Small intestine (tissue), 7 donors: ENCODE data around the gene IL17C. TPM values are rescaled to one million over a fixed set of nuclear protein-coding genes. Genes with fewer than 3 reads are reported as not detected.

Experiments used
- DNase-seq, 2 donors: peaks; one replicate each; pipeline versions ENCODE4 v3.0.0 to v3.0.0-alpha.2; 2013
- FAIRE-seq: peaks from 2 replicates; lab custom pipeline; 2012; peaks lifted over from hg19 to GRCh38; lab: Jason Lieb, UNC
- H3K27ac ChIP-seq, 3 donors: one replicate each; pipeline ENCODE4 v1.5.1; 2013; ENCODE audit warnings: low read length in 2 of 3, mild to moderate bottlenecking in 2 of 3, control low read depth in 1 of 3, inconsistent platforms in 1 of 3, low read depth in 1 of 3, moderate library complexity in 1 of 3
- H3K27me3 ChIP-seq, 3 donors: one replicate each; pipeline ENCODE4 v1.6.1; 2013; ENCODE audit warnings: low read length in 3 of 3, inconsistent platforms in 1 of 3; ENCODE audit not compliant: control insufficient read depth in 3 of 3, insufficient read depth in 3 of 3
- H3K36me3 ChIP-seq, 3 donors: one replicate each; pipeline ENCODE4 v1.6.1; 2013; ENCODE audit warnings: low read length in 3 of 3, inconsistent platforms in 1 of 3, low read depth in 1 of 3, mild to moderate bottlenecking in 1 of 3, moderate library complexity in 1 of 3; ENCODE audit not compliant: control insufficient read depth in 3 of 3, insufficient read depth in 2 of 3
- H3K4me1 ChIP-seq, 3 donors: one replicate each; pipeline ENCODE4 v1.6.1; 2013; ENCODE audit warnings: low read length in 2 of 3, inconsistent platforms in 1 of 3, low read depth in 1 of 3, mild to moderate bottlenecking in 1 of 3, moderate library complexity in 1 of 3; ENCODE audit not compliant: control insufficient read depth in 3 of 3, insufficient read depth in 2 of 3
- H3K4me3 ChIP-seq, 3 donors: one replicate each; pipeline ENCODE4 v1.5.1; 2013; ENCODE audit warnings: low read length in 3 of 3, control low read depth in 1 of 3, inconsistent platforms in 1 of 3, low read depth in 1 of 3, mild to moderate bottlenecking in 1 of 3, moderate library complexity in 1 of 3
- H3K9me3 ChIP-seq, 2 donors: one replicate each; pipeline ENCODE4 v1.6.1; 2013; ENCODE audit warnings: low read depth in 1 of 2, low read length in 1 of 2; ENCODE audit not compliant: control insufficient read depth in 2 of 2, insufficient read depth in 1 of 2
- WGBS, 3 donors: extraction: QIAGEN DNeasy Blood & Tissue Kit; methylation state at CpG; one replicate each; pipeline ENCODE4 v1.1.7; 2013; 5-methylcytosine and 5-hydroxymethylcytosine counted together
- polyA plus RNA-seq, 4 donors: library from polyadenylated mRNA; stranded (reverse) in 3 of 4; unstranded in 1 of 4; fragments of 200-250 nt in 3 of 4; fragments of 120-200 nt in 1 of 4; gene quantifications; one replicate each; pipeline versions ENCODE4 v1.2.1 to v1.2.3, GENCODE V29; 2013
- donor health status: healthy with polysubstance abuse.
- donor health status: control.
- donor health status: control.
- donor health status: Bipolar disorder and iron deficiency.
- donor health status: healthy.

Gene IL17C
- polyA plus RNA-seq, 4 donors, result 0.19 TPM; not detected in 3

DNA sequence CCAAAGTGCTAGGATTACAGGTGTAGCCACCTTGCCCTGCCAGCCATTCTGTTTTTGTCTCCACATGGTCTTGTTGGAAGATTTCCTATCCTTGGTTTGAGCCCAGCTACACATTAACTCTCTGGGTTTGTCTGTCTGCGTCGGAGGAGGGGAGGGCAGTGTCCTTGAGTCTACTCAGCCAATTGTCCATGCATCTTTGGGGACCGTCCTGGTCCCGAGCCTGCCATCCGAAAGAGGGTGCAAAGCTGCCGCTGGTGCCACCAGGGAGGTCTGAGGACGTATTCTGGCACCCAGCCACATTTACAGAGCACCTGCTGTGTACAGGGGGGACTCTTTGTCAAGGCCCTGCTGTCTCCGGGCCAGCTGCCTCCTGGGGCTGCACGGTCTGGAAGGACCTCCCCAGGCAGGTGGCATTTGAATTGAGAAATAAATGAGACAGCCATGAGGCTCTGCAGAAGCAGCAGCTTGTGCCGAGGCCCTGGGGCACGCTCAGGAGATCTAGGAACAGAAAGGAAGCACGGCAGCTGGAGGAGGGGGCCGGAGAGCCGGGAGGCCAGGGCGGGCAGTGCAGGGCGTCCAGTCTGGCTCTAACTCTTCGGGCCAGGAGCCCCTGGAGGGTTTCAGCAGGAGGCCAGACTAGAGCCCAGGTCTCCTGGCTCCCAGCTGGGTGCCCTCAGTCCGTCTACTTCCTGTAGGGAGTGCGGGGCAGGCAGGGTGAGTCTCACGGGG, 11.0 kb downstream of the IL17C start:
- Histone ChIP-seq H3K27me3 (no peaks in the 10 kb centered on the region), H3K36me3 (peaks cover 0 to 67% (median 0%) of the 10 kb centered on the region in 3 donors), H3K4me1 (peaks cover 0 to 17% (median 6%) of the 10 kb centered on the region in 3 donors), H3K4me3 (peak overlapping the region; percentile 88 to 89 (median 89)), H3K27ac (peak overlapping the region in 2 of 3 donors; percentile 78 to 88), H3K9me3 (no peaks in the 10 kb centered on the region)
- 37 to 65% (median 55%) methylated on average over 18 to 20 of the region's 20 CpGs for WGBS, 3 donors
- DNase-seq (peak; percentile 24 to 25), FAIRE-seq (no peak)

DNA sequence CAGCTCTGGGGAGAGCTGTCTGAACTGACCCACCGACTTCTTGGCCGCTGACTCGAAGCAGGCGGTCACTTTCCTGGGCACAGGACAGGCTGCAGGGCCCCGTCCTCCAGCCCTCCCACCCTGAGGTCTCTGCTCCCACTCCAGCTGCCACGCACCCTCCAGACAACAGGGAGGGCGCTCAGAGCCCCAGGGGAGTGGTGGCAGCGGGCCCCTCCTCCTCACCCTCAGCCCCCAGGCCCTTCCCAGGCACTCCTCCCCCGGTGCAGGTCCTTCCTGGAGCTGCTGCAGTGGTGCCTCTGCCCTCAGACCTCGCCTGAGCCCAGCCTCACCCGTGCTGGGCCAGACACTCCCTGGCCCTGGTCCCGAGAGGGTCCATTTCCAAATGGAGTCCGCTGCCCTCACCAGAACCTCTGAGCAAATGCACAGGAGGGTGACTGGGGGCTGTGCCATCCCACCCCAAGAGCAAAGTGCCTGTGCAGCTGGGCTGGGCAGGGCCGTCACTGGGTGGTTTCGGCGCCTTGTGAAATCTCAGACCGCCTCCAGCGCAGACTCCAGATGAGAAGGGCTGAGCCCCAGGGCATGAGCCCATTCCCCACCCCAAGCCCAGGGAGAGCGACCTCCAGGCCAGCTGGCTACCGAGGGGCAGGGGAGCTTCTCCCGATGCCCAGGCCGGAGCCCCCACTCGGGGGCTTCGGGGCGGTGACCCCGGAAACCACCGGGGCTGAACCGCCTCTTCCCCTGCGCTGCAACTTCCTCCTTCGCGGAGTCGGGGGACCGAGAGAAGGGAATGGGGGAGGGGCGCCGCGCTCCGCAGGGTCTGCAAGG, 11.8 kb downstream of the IL17C start:
- FAIRE-seq (no peak), DNase-seq (peak; percentile 51 to 82)
- Histone ChIP-seq H3K9me3 (no peaks in the 10 kb centered on the region), H3K27ac (peak overlapping the region; percentile 69 to 88 (median 78)), H3K4me1 (peaks cover 0 to 17% (median 6%) of the 10 kb centered on the region in 3 donors), H3K4me3 (peak overlapping the region; percentile 88 to 89 (median 89)), H3K36me3 (peaks cover 4 to 69% (median 5%) of the 10 kb centered on the region in 3 donors), H3K27me3 (no peaks in the 10 kb centered on the region)
- WGBS, 3 donors, result 6 to 10% (median 7%) methylated on average over 30 to 37 of the region's 37 CpGs

DNA sequence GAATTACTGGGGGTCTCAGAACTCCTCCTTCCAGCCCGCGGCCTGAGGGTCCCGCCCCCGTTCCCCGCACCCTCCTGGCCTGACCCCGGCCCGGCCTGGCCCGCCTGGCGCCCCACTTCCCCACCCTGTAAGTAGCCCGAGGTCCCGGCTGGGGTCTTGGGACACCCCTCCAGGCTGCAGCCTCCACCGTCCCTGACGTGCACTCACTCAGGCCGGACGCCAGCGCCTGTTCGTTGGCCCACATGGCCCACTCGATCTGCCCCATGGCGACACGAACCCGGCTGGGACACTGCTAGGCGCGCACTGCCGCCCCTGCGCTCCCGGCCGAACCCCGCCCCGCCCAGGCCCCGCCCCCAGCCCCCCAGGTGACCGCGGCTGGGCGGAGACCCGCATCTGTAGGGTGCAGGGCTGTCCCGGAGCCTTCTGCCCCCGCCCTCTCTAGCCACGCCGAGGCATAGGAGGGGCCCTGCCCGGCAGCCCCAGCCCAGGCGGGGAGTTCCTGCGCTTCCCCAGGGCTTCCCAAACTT, 12.4 kb downstream of the IL17C start, which contains the start of gene CYBA:
CYBA (minus strand) TSS at position 305 of the 527 bp plus-strand sequence; CDS start at position 265, 40 bp downstream.
- WGBS, 3 donors, result 0 to 1% (median 0%) methylated on average over 35 to 41 of the region's 41 CpGs
- Histone ChIP-seq H3K27me3 (no peaks in the 10 kb centered on the region), H3K9me3 (no peaks in the 10 kb centered on the region), H3K27ac (peak within 1 kb of the TSS; percentile 69 to 88 (median 78)), H3K4me1 (peaks cover 0 to 17% (median 6%) of the 10 kb centered on the region in 3 donors), H3K36me3 (peaks cover 7 to 69% (median 8%) of the 10 kb centered on the region in 3 donors), H3K4me3 (peak within 1 kb of the TSS; percentile 88 to 89 (median 89))
- FAIRE-seq (no peak), DNase-seq (peak; percentile 79 to 88)

DNA sequence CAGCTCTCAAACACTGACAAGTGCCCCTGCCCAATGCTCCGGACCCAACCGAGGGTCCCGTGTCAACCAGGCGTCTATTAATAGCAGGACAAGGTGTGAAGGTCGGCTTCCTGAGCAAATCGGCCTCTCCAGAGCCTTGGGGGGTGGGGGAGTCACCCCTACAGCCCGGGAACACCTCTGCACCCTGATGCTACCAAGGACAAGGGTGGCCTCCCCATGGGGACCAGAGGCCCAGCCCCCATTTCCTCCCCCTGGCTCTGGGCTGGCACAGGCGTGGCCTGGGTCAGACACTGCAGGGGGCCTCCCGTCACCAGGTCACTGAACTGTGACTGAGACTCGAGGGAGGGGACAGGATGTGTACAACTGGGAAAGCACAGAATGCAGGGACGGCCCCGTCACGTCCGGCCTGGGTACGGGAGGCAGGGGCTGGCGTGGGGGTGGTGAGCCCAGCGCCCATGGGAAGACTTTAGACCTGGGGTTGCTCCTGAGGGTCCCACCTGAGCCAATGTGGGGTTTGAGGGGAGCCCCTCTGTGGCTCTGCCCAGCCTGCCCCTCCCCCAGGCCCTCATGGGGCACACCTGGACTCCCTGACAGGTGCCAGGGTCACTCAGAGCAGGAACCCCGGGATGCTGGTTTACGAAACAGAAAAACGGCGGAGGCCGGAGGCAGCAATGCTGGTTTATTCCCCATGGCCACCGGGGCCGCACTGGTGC, 13.1 kb downstream of the IL17C start:
- 38 to 44% (median 41%) methylated on average over 24 of the region's 24 CpGs for whole genome bisulfite sequencing, 3 donors
- peaks cover 0 to 17% (median 6%) of the 10 kb centered on the region in 3 donors for H3K4me1 ChIP-seq
- DNase-seq (peak; percentile 60 to 90), FAIRE-seq (no peak)
- peaks cover 7 to 69% (median 8%) of the 10 kb centered on the region in 3 donors for H3K36me3 ChIP-seq
- no peaks in the 10 kb centered on the region for H3K27me3 ChIP-seq
- H3K4me3 ChIP-seq, result peak overlapping the region; percentile 88 to 89 (median 89)
- H3K9me3 ChIP-seq, result no peaks in the 10 kb centered on the region
- H3K27ac ChIP-seq, result peak overlapping the region; percentile 65 to 87 (median 78)

DNA sequence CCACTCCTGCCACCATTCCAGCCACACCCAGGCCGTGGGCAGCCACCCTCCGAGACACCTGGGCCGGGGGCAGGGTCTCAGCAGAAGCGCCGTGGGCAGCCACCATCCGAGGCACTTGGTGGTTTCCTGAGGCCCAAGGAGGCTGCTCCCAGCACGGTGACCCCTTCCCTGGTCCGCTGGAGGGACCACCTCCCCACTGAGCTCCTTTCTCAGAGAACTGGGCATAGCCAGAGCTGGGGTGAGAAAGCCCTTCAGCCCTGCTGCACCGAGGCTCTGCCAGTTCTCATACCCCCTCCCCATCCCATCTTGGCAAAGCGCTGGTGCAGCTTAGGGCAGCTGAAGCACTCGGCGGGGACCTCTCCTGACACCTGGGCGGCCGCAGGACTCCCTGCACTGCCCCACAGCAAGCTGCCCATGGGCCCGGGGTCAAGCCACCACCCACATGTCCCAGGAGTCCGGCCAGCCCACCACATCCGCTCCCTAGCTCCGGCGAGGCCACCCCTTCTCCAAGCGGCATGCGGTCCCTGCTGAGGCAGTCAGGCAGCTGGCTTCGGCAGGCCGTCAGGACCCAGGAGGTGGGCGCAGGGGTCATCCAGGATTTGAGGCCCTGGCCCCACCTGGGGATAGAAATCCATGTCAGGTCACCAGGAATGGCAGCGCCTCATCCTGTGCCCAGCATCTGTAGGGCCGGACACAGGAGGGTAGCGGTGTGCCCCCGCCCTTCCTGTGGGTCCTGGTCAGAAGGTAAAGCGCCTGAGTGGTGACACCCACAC, 13.8 kb downstream of the IL17C start:
- peak overlapping the region; percentile 56 to 87 (median 78) for H3K27ac ChIP-seq
- peaks cover 7 to 71% (median 8%) of the 10 kb centered on the region in 3 donors for H3K36me3 ChIP-seq
- 86 to 90% (median 87%) methylated on average over 28 to 29 of the region's 29 CpGs for WGBS, 3 donors
- H3K9me3 ChIP-seq, result no peaks in the 10 kb centered on the region
- no peaks in the 10 kb centered on the region for H3K27me3 ChIP-seq
- H3K4me1 ChIP-seq, result peaks cover 0 to 17% (median 6%) of the 10 kb centered on the region in 3 donors
- no peak for FAIRE-seq
- no peak overlapping the region for H3K4me3 ChIP-seq
- DNase-seq, result no peak

DNA sequence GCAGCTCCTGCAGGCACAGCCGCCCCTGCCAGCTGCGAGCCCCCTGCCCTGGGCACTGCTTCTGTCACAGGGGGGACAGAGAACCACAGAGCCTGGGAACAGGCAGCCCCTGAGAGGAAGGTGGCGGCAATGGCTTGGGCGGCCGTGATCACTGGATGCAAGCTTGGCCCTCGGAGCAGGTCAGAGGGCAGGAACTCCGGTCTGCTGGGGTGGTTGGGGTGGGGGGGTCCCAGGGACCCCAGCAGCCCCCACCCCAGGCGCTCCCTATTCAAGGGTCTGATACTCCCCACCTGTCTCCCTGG, 14.3 kb downstream of the IL17C start:
- no peak for DNase-seq
- Histone ChIP-seq H3K4me3 (no peak overlapping the region), H3K27me3 (no peaks in the 10 kb centered on the region), H3K4me1 (peaks cover 0 to 17% (median 6%) of the 10 kb centered on the region in 3 donors), H3K27ac (no peak overlapping the region), H3K36me3 (peaks cover 7 to 72% (median 11%) of the 10 kb centered on the region in 3 donors), H3K9me3 (no peaks in the 10 kb centered on the region)
- FAIRE-seq, result no peak
- WGBS, 3 donors, result 92 to 100% (median 94%) methylated on average over 6 to 8 of the region's 8 CpGs

- DNase-seq (no peak), FAIRE-seq (no peak)
- Histone ChIP-seq H3K27ac (no peak overlapping the region), H3K27me3 (no peaks in the 10 kb centered on the region), H3K4me1 (peaks cover 0 to 17% (median 6%) of the 10 kb centered on the region in 3 donors), H3K9me3 (no peaks in the 10 kb centered on the region), H3K36me3 (peaks cover 9 to 74% (median 11%) of the 10 kb centered on the region in 3 donors), H3K4me3 (no peak overlapping the region)
- WGBS, 3 donors, result 92 to 95% (median 93%) methylated on average over 13 of the region's 13 CpGs
Observed at GRCh38 chr16:88653101-88653500, 14.7 kb downstream of the IL17C start.
